ENCODE results near the gene KATNAL2. TPM values are rescaled to one million over a fixed set of nuclear protein-coding genes. Genes with fewer than 3 reads are reported as not detected.
A peak's percentile ranks its signal among the peaks of the same experiment; 100 is the strongest.
"Not testable (repeated sequence)": the region's sequence is repeated elsewhere in the genome, so short reads cannot be mapped to it uniquely, and the experiment has no call there.

Gene KATNAL2
- total RNA-seq, 1 experiment from 2014 or later = 12.1 TPM

GRCh38 chr18:46950064-46950656, 32.8 kb downstream of the KATNAL2 start:
- CTCF ChIA-PET = interaction anchor here (1.0 kb wide), 1 partner anchor 8 kb away, joined by 3 read pairs; no protein-coding TSS in a partner anchor

DNA sequence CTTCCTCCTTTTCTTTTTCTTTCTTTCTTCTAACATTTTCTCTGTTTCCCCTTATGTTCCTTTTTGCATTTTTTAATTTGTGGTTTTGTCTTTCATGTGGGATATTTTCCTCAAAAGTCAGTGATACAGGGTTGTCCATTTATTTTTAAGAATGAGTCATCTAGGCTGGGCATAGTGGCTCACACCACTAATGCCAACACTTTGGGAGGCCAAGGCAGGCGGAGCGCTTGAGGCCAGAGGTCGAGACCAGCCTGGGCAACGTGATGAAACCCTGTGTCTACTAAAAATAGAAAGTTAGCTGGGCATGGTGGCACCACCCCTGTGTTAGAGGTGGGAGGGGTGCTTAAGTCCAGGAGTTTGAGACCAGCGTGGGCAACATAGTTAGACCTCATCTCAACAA, 35.8 kb downstream of the KATNAL2 start:
- Mint-ChIP-seq H3K27ac (0 out of 2 replicates have a peak overlapping the region, but pooled peaks have one; percentile 18), H3K4me3 (no peak overlapping the region), H3K27me3 (ENCODE audit: low read depth) (no peaks in the 10 kb centered on the region), H3K9me3 (no peaks in the 10 kb centered on the region), H3K36me3 (no peaks in the 10 kb centered on the region), H3K4me1 (no peaks in the 10 kb centered on the region; the same call in 1 of the 2 replicates)
- ChIA-PET POLR2A (no interaction called here), CTCF (no interaction called here)
- no peak for DNase-seq (ENCODE audit: low spot score)
- TF ChIP-seq, protein P1, sequence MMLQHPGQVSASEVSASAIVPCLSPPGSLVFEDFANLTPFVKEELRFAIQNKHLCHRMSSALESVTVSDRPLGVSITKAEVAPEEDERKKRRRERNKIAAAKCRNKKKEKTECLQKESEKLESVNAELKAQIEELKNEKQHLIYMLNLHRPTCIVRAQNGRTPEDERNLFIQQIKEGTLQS (CRISPR knock-in tag; conservative IDR thresholded peaks at IDR 0.05) = no peak
- TF ChIP-seq CDX4 (CRISPR knock-in tag; IDR thresholded peaks at IDR 0.05; ENCODE audit: borderline replicate concordance) = no peak
- no peak for ATAC-seq

More at GRCh38 chr18:46950064-46950656, 32.8 kb downstream of the KATNAL2 start:
- Mint-ChIP-seq H3K27ac (no peak overlapping the region), H3K9me3 (no peaks in the 10 kb centered on the region), H3K36me3 (no peaks in the 10 kb centered on the region), H3K4me1 (peaks cover 2% of the 10 kb centered on the region), H3K4me3 (no peak overlapping the region), H3K27me3 (ENCODE audit: low read depth) (no peaks in the 10 kb centered on the region)
- TF ChIP-seq FOXJ3 (CRISPR knock-in tag; IDR thresholded peaks at IDR 0.05; ENCODE audit: borderline replicate concordance) = no peak
- TF ChIP-seq ATF1 (CRISPR knock-in tag; IDR thresholded peaks at IDR 0.05) = no peak
- TF ChIP-seq, protein P2, sequence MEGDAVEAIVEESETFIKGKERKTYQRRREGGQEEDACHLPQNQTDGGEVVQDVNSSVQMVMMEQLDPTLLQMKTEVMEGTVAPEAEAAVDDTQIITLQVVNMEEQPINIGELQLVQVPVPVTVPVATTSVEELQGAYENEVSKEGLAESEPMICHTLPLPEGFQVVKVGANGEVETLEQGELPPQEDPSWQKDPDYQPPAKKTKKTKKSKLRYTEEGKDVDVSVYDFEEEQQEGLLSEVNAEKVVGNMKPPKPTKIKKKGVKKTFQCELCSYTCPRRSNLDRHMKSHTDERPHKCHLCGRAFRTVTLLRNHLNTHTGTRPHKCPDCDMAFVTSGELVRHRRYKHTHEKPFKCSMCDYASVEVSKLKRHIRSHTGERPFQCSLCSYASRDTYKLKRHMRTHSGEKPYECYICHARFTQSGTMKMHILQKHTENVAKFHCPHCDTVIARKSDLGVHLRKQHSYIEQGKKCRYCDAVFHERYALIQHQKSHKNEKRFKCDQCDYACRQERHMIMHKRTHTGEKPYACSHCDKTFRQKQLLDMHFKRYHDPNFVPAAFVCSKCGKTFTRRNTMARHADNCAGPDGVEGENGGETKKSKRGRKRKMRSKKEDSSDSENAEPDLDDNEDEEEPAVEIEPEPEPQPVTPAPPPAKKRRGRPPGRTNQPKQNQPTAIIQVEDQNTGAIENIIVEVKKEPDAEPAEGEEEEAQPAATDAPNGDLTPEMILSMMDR (IDR thresholded peaks at IDR 0.05) = peak; percentile 33; the same call in 1 of the 2 replicates
- ATAC-seq = no peak
- POLR2A ChIA-PET = no interaction called here
- DNase-seq (ENCODE audit: low spot score) = no peak

GRCh38 chr18:46958209-46958608, 40.8 kb downstream of the KATNAL2 start:
- ChIA-PET POLR2A (no interaction called here), CTCF (no interaction called here)
- H3K9me3 Mint-ChIP-seq = peaks cover 8% of the 10 kb centered on the region
- no peak overlapping the region for H3K4me3 Mint-ChIP-seq
- no peak overlapping the region for H3K27ac Mint-ChIP-seq
- H3K4me1 Mint-ChIP-seq = no peaks in the 10 kb centered on the region
- no peak for DNase-seq (ENCODE audit: low spot score)
- H3K27me3 Mint-ChIP-seq (ENCODE audit: low read depth) = no peaks in the 10 kb centered on the region
- ATAC-seq = no peak
- H3K36me3 Mint-ChIP-seq = peaks cover 6% of the 10 kb centered on the region
- TF ChIP-seq HMGA2 (CRISPR knock-in tag; IDR thresholded peaks at IDR 0.05) = peak; percentile 92
- TF ChIP-seq, protein P3, sequence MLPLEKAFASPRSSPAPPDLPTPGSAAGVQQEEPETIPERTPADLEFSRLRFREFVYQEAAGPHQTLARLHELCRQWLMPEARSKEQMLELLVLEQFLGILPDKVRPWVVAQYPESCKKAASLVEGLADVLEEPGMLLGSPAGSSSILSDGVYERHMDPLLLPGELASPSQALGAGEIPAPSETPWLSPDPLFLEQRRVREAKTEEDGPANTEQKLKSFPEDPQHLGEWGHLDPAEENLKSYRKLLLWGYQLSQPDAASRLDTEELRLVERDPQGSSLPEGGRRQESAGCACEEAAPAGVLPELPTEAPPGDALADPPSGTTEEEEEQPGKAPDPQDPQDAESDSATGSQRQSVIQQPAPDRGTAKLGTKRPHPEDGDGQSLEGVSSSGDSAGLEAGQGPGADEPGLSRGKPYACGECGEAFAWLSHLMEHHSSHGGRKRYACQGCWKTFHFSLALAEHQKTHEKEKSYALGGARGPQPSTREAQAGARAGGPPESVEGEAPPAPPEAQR (CRISPR knock-in tag; IDR thresholded peaks at IDR 0.05) = no peak

DNA sequence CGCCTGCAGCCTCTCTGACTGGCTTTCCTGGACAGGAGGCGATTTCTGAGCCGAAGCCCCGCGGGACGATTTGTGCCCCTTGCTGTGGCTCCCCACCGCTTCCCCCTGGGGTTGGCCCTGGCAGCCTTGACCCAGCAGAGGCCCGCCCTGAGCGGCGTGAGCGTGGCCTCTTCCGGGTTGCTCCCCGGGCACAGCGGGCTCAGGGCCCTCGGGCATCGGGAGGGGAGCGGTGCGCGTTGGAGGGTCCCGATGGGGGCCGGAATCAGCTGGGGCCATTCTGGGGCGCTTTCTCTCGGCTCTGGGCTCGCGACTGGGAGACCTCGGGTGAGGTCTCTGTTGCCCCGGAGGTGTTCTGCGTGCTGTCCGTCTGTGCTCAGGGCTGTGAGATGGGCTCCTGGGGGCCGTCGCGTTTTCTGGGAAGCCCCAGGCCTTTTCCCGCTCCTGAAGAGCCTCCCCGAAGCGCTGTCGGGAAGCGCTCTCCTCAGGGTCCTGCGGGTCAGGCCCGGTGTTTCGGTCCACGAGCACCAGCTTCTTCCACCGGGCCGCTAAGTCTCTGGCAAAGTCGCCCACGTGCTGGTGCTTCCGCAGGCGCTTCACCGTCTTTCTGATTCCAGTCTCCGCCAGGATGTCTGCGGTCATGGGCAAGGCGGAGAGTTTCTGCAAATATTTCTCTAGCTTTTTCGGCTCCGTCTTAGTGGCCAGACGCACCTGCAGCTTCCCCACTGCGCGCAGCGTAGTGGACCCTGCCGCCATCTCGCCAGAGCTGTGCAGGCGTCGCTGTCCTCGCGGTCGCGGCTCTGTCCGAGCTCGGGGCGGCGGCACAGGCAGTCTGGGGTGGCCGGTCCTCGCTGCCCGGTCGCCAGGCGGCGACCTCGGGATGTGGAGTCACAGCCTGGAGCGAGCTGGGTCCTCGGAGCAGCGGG, 46.5 kb downstream of the KATNAL2 start:
- H3K27me3 Mint-ChIP-seq (ENCODE audit: low read depth); DNase-seq (ENCODE audit: low spot score); CTCF ChIA-PET; H3K27ac Mint-ChIP-seq; H3K4me3 Mint-ChIP-seq; H3K36me3 Mint-ChIP-seq; POLR2A ChIA-PET; H3K4me1 Mint-ChIP-seq: not testable (repeated sequence)
- peaks cover 11% of the 10 kb centered on the region for H3K9me3 Mint-ChIP-seq
- peak; percentile 3 for ATAC-seq

GRCh38 chr18:46964579-46965293, 47.3 kb downstream of the KATNAL2 start:
- H3K36me3 Mint-ChIP-seq; H3K4me1 Mint-ChIP-seq; CTCF ChIA-PET; DNase-seq (ENCODE audit: low spot score); H3K27me3 Mint-ChIP-seq (ENCODE audit: low read depth); POLR2A ChIA-PET; H3K27ac Mint-ChIP-seq; H3K4me3 Mint-ChIP-seq: not testable (repeated sequence)
- peaks cover 11% of the 10 kb centered on the region for H3K9me3 Mint-ChIP-seq
- peak; percentile 3 for ATAC-seq

DNA sequence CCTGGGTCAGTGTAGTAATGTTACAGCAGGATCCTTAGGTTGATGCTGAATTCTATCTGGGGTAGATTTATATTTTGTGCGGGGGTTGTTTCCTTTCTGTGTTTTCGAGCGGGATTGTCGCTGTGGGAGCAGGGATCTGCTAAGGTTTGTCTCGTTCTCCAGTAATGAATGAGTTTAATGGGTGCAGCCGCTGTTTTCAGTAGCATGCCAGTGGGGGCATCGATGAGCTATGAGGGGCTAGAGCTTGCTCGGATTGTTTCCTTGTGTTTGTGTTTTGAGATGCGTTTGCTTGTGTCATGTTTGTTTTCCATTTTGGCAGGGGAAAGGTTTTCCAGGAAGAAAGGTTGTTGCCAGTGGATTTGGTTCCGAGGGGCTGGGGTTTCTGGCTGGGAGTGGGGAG, 48.9 kb downstream of the KATNAL2 start:
- H3K4me3 Mint-ChIP-seq; H3K36me3 Mint-ChIP-seq; H3K27me3 Mint-ChIP-seq (ENCODE audit: low read depth); POLR2A ChIA-PET; H3K9me3 Mint-ChIP-seq; H3K27ac Mint-ChIP-seq; DNase-seq (ENCODE audit: low spot score); CTCF ChIA-PET; H3K4me1 Mint-ChIP-seq: not testable (repeated sequence)
- peak; percentile 60 for ATAC-seq

- ATAC-seq; H3K27ac Mint-ChIP-seq; H3K36me3 Mint-ChIP-seq; DNase-seq (ENCODE audit: low spot score); H3K4me3 Mint-ChIP-seq; POLR2A ChIA-PET; H3K9me3 Mint-ChIP-seq; H3K27me3 Mint-ChIP-seq (ENCODE audit: low read depth); H3K4me1 Mint-ChIP-seq; CTCF ChIA-PET: not testable (repeated sequence)
These were observed 52.1 kb downstream of the KATNAL2 start for GRCh38 chr18:46969551-46969950.

DNA sequence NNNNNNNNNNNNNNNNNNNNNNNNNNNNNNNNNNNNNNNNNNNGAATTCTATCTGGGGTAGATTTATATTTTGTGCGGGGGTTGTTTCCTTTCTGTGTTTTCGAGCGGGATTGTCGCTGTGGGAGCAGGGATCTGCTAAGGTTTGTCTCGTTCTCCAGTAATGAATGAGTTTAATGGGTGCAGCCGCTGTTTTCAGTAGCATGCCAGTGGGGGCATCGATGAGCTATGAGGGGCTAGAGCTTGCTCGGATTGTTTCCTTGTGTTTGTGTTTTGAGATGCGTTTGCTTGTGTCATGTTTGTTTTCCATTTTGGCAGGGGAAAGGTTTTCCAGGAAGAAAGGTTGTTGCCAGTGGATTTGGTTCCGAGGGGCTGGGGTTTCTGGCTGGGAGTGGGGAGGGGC, 102.5 kb downstream of the KATNAL2 start:
- H3K4me1 Mint-ChIP-seq; CTCF ChIA-PET; H3K27me3 Mint-ChIP-seq (ENCODE audit: low read depth); H3K9me3 Mint-ChIP-seq; H3K27ac Mint-ChIP-seq; H3K4me3 Mint-ChIP-seq; POLR2A ChIA-PET; H3K36me3 Mint-ChIP-seq; DNase-seq (ENCODE audit: low spot score): not testable (repeated sequence)
- peak; percentile 86 for ATAC-seq

Data from WTC11 (cell line).